Activated CD4-positive, alpha-beta T cell treated with anti-CD3 and anti-CD28 coated beads, Interleukin-2, Interleukin-4, amounts not matched to agents 100 ng/mL and 50 ng/mL, durations not matched to agents 16 hours and 8 hours (primary cell): Measurements from ENCODE around the gene IL9.

Source experiments
- DNase-seq: peaks from one replicate; pipeline ENCODE4 v3.0.0-alpha.2; 2020; ENCODE audit warnings: low spot score

Gene IL9

DNA sequence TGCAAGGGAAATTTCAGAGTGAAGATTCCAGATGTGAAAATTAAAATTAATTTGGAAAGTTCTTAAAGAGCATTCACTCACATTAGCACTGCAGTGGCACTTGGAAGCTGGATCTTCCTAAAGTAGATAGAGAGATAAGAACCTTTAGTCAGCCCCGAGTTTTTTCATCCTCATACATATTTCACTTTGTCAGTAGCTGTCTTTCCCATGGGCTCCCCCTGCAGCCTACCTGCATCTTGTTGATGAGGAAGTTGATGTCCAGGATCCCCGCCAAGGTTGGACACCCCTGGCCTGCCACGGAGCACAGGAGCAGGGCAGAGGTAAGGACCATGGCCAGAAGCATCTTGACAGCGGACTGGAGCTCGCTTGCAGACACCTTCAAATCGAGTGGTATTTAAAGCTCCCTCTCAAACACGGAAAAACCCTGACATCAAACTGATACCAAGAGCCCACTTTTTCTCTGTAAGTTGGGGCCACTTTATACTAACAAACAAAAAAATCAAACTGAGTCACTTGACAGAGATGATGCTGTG, at the start of gene IL9:
Gene IL9, minus strand, starts transcription at position 368 of the 533 bp plus-strand sequence. Its CDS starts 25 bp downstream, at position 343.
- no peak for DNase-seq

DNA sequence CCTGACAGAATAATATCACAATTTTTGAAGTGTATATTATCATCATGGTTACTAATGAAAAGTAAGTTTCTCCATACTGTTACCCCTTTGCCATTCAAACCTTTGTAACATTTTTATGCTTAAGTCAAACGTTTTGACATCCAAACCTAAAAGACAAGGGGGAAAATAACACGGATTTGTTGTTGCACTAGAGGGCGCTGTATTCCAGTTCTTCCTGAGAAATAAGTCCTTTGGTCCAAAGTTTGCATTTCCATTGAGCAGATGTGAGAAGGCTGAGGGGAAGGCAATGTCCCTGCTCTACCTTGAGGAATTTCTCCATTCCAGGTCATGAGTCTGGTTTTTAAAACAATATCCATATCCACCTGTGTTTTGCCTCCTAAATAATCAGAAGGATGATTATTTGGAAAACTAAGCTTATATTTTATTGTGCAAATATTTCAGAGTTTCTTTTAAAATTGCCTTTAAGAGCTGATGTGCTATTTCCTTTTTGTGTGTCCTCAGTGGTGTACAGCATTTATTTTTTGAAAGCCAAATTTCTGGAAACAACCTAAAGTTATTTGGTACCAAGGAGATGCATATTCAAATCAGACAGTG, 49.4 kb upstream of the IL9 start:
- peak; percentile 47 for DNase-seq

DNA sequence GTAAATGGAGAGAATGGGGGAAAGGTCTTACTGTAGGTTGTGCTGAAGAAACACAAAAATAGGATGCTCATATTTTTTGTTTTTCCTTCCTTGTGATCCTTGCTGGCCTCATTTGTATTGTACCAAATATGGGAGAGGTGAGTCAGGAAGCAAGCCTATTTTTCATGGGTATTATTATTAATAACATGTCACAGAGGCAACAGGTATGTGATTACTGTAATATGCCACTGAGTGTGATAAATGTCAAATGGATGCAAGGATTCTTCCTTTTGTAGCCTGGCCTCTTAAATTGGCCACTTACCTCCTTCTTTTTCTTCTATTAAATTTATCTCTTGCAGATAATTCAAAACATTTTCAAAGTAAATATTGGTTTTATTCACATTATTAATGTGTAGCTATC, 48.9 kb upstream of the IL9 start:
- DNase-seq, result no peak

DNA sequence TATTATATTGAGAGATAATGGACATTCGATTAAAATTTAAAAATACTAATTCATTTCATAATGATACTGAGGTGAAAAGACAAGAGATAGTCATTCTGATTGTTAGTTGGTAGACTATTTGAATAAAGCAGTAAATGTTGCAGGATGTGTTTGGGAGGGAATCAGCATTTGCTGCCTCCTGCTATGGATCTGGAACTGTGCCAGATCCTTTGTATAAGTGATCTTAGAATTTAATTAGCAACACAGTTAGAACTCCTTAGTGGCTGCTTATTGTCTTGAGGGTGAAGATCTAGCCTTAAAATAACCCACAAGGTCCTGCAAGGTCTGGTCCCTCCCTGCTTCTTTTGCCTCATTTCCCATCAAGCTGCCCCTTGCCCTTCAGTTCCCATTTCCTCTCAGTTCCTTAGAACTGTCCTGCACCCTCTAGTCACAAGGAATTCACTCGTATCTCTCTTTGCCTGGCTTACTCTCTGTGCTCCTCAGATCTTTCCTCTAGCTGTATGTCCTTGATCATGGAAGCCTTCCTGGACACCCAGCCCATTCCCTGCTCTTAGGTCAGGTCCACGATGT, 46.6 kb upstream of the IL9 start:
- no peak for DNase-seq

- DNase-seq, result no peak
These were observed 46.1 kb upstream of the IL9 start for GRCh38 chr5:135941711-135942110.

DNA sequence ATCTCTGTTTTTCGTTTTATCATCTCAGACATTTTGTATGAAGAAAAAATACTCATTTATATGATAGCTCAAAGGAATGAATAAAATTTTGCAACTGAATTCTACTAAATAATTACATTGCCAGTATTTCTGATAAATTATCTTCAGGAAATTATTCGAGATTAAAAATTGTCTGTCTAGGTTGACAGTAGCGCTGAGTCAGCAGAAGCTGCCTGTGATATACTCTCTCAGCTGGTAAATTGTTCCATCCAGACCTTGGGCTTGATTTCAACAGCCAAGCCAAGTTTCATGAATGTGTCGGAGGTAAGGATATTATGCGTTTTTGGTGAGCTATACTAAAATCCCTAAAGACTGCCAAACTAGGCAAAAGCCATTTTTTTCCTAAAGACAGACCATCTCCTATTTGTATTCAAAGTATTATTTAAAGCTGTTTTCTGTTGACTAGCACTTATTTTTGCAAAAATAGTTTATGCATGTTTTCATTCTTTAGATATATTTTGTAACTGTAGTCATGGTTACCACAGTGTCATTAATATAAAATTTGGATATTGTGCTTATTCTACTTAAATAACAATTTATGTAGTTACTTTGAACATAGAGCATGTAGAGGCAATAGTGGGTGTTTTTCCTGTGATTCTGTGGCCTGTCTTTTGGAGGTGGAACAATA, 41.7 kb upstream of the IL9 start:
- DNase-seq, result no peak

GRCh38 chr5:135934939-135935338, 39.3 kb upstream of the IL9 start:
- no peak for DNase-seq

DNA sequence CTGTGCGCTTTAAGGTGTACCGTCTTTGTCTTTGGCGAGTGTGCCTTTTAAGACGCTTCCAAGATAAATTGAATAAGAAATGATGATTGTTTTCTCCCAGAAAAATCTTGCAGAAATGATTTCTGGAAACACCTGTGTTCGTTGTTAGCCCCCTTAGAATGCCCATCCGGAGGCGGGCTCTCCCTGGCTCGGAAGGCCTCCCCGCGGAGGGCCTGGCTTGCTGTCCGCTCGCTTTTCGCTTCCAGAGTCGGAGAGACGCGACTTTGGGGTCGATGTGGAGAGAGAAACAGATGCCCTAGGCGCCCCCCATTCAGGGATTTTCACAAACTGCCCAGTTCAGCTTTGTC, 35.3 kb upstream of the IL9 start:
- DNase-seq, result no peak

- no peak for DNase-seq
These were observed 34.6 kb upstream of the IL9 start for GRCh38 chr5:135930029-135930948.

GRCh38 chr5:135921388-135921787, 25.7 kb upstream of the IL9 start:
- no peak for DNase-seq

DNA sequence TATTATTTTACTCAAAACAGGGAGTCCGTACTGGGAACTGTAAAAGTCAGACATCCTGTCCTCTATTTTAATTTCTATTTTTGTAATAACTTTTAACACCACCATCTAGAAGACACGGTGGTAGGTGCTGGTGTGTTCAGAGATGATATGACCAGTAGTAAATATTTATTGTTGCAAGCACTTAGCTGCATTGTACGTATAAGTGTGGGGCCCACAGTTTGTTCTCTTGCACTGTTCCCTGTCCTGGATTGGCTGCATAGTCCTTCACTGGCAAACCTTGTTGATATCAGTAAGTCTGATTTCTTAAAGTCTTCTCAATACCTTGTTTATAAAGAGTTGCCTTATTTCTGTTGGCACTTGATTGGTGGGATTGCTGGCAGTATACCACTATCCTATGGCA, 24.6 kb upstream of the IL9 start:
- DNase-seq, result no peak

GRCh38 chr5:135916638-135917263, 21.1 kb upstream of the IL9 start:
- DNase-seq, result peak; percentile 30

- DNase-seq, result no peak
These were observed 19.9 kb upstream of the IL9 start for GRCh38 chr5:135915466-135916001.

DNA sequence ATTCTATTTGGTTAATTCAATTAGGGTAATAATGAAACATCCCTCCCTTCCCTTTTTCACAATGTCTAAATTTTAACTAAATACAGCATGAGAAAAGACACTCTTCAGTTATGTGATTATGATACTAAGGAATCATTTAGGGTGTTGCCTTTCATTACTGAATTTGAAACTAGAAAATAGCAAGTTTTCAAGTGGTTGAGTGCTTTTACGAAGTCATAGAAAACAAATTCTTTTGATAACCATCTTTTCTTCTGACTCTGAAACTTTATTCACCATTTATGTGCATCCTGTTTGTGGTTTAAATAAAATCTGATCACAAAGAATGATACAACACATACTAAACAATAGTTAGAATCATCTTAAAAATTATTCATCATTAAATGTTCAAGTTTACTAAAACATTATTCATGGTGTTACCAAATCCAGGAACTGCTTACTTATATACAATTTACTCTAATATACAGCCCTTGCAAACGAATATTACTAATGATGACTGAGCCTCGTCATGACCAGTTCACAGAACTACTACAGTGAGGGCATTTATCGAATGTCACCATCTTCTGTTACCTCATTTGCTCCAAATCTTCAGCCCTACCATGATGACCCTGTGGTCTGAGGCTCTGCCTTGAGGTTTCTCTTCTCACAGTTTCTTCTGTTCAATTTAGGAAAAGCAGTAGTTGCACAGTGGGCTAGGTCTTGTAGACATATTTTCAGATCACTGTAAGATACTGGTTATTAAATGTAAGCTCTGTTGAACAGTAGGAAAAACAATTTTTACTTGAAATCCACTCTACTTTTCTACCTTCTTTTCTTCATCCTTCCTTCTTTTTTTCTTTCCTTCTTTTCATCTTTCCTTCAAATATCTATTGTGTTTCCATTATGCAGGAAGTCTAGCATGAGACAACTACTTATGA, 18.3 kb upstream of the IL9 start:
- peak; percentile 50 for DNase-seq

DNA sequence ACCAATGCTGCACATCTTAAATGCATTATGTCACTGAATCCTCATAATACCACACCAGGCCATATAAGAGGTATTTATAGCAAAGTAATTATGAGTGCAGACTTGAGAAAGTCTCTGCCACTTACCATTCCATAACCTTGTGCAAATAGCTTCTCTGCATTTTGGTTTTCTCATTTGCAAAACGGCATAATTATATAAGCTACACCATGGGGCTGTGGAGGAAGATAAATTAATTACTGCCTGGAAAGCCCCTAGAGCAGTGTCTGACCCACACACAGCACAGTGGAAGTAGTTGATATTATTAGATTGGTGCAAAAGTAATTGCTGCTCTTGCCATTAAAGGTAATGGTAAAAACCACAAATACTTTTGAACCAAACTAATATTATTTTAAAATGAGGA, 9.5 kb upstream of the IL9 start:
- DNase-seq, result no peak

DNA sequence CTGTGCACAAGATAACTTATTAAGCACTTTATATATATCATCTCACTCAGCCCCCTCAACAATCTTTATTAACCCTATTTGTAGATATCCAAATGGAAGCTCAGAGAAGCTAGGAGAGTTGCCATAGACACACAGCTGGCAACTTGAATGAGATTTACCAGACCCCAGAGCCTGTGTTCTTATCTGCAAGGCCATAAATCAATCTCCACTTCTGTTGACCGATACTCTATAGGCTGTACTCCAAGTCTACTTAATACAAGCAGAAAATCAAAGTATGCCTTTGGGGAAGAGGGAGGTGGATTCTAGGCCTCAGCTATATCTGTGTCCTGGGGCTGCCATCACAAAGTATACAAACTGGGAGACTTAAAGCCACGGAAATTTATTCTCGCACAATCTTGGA, 6.0 kb upstream of the IL9 start:
- no peak for DNase-seq

DNA sequence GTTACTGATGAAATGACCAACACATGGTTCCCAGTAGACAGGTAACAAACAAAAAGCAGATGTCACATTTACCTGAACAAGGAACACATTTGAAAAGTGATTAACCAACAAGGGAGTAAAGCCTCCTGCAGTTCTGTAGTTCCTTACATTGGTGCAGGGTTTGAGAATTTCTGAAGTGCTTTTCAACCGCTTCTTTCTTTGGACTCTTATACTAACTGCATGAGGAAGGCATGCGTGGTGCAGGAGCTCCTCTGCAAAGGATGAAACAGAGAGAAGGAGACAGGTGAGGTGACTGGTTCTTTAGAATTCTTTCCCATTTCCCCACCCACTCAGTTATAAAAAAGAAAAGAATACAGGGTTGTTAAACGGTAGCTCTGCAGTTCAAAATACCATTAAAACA, 4.6 kb upstream of the IL9 start:
- no peak for DNase-seq

- no peak for DNase-seq
These were observed 3.0 kb upstream of the IL9 start for GRCh38 chr5:135898651-135899050.

GRCh38 chr5:135894789-135895188, 852 bp downstream of the IL9 start:
- no peak for DNase-seq

GRCh38 chr5:135894276-135894675, 1.4 kb downstream of the IL9 start:
- DNase-seq, result no peak

GRCh38 chr5:135891791-135892190, 3.9 kb downstream of the IL9 start:
- no peak for DNase-seq
